ENCODE measurements around the gene AMER2. TPM values are rescaled to one million over a fixed set of nuclear protein-coding genes. Genes with fewer than 3 reads are reported as not detected.

Gene AMER2
- total RNA-seq, 2 experiments from 2014 or later: not detected

DNA sequence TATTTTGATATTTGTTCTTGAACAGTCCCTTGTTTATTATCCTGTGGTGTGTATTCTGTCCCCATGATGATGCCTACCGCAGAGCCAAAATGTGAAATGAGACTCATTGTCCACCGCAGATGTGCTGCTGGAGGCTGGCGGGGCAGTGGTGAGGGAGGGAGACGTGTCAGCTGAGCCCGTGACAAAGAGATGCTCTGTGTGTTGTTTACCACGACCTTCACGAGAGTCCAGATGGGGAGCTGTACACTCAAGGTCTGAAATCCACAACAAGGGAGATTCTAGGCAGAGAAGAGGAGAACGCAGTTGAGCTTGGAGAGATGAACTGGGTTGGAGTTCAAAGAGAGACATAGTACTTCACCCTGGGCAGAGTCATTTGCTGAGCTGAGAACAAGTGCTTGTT is 20.8 kb upstream of the AMER2 start:
- ATAC-seq (no peak), DNase-seq (no peak)
- no peak overlapping the region for H3K27ac Mint-ChIP-seq
- CTCF ChIA-PET: interaction anchor here (1.3 kb wide), 1 partner anchor 11 kb away, joined by 3 read pairs; no protein-coding TSS in a partner anchor
- H3K4me1 Mint-ChIP-seq: no peaks in the 10 kb centered on the region
- H3K4me3 Mint-ChIP-seq: no peak overlapping the region
- H3K36me3 Mint-ChIP-seq: no peaks in the 10 kb centered on the region
- peaks cover 48% of the 10 kb centered on the region for H3K27me3 Mint-ChIP-seq
- no peaks in the 10 kb centered on the region for H3K9me3 Mint-ChIP-seq (ENCODE audit: low read depth)

- no peaks in the 10 kb centered on the region for H3K4me1 Mint-ChIP-seq
- no peaks in the 10 kb centered on the region for H3K9me3 Mint-ChIP-seq (ENCODE audit: low read depth)
- DNase-seq (no peak), ATAC-seq (no peak)
- H3K36me3 Mint-ChIP-seq: no peaks in the 10 kb centered on the region
- H3K4me3 Mint-ChIP-seq: no peak overlapping the region
- no peak overlapping the region for H3K27ac Mint-ChIP-seq
- H3K27me3 Mint-ChIP-seq: peaks cover 48% of the 10 kb centered on the region
- CTCF ChIA-PET: interaction anchor here (1.3 kb wide), 1 partner anchor 11 kb away, joined by 3 read pairs; no protein-coding TSS in a partner anchor
Measured at GRCh38 chr13:25192489-25192888, 20.4 kb upstream of the AMER2 start.

- H3K27ac Mint-ChIP-seq: no peak overlapping the region
- CTCF ChIA-PET: no interaction called here
- no peaks in the 10 kb centered on the region for H3K36me3 Mint-ChIP-seq
- no peaks in the 10 kb centered on the region for H3K9me3 Mint-ChIP-seq (ENCODE audit: low read depth)
- H3K4me3 Mint-ChIP-seq: no peak overlapping the region
- DNase-seq (no peak), ATAC-seq (no peak)
- H3K4me1 Mint-ChIP-seq: no peaks in the 10 kb centered on the region
- H3K27me3 Mint-ChIP-seq: peaks cover 48% of the 10 kb centered on the region
Measured at GRCh38 chr13:25192052-25192451, 20.0 kb upstream of the AMER2 start.

- H3K27ac Mint-ChIP-seq: no peak overlapping the region
Measured at GRCh38 chr13:25190771-25191170, 18.7 kb upstream of the AMER2 start.

GRCh38 chr13:25190256-25190655 is 18.2 kb upstream of the AMER2 start:
- CTCF ChIA-PET: no interaction called here
- no peaks in the 10 kb centered on the region for H3K36me3 Mint-ChIP-seq
- H3K27ac Mint-ChIP-seq: no peak overlapping the region
- H3K9me3 Mint-ChIP-seq (ENCODE audit: low read depth): no peaks in the 10 kb centered on the region
- H3K27me3 Mint-ChIP-seq: peaks cover 54% of the 10 kb centered on the region
- no peak overlapping the region for H3K4me3 Mint-ChIP-seq
- DNase-seq (no peak), ATAC-seq (no peak)
- no peaks in the 10 kb centered on the region for H3K4me1 Mint-ChIP-seq

More at GRCh38 chr13:25190771-25191170, 18.7 kb upstream of the AMER2 start:
- H3K36me3 Mint-ChIP-seq: no peaks in the 10 kb centered on the region
- DNase-seq (no peak), ATAC-seq (no peak)
- H3K4me3 Mint-ChIP-seq: no peak overlapping the region
- peaks cover 52% of the 10 kb centered on the region for H3K27me3 Mint-ChIP-seq
- no peaks in the 10 kb centered on the region for H3K4me1 Mint-ChIP-seq
- CTCF ChIA-PET: no interaction called here
- H3K9me3 Mint-ChIP-seq (ENCODE audit: low read depth): no peaks in the 10 kb centered on the region

DNA sequence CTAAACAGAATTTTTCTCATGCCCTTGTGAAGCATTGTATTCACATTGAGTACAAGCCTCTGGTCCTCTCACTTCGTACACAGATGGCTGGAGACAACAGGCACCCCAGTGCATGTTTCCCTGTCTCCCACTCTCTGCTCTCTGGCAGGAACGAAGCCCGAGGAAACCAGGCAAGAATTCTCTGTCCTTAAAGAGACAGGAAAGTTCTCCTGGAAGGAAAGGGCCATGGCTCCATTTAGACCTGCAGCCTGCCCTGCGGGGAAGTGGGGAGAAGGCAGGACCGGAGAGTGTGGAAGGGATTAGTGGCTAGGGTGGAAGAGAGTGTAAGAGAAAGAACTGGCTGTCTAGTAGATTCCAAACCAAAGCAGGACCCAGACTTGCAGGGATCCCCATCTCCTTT is 15.5 kb upstream of the AMER2 start:
- H3K4me1 Mint-ChIP-seq: no peaks in the 10 kb centered on the region

GRCh38 chr13:25186187-25186586 is 14.1 kb upstream of the AMER2 start:
- Mint-ChIP-seq H3K27ac (no peak overlapping the region), H3K4me3 (no peak overlapping the region), H3K27me3 (peaks cover 65% of the 10 kb centered on the region), H3K9me3 (ENCODE audit: low read depth) (no peaks in the 10 kb centered on the region), H3K36me3 (no peaks in the 10 kb centered on the region), H3K4me1 (no peaks in the 10 kb centered on the region)
- DNase-seq (no peak), ATAC-seq (no peak)
- CTCF ChIA-PET: no interaction called here

More for the DNA sequence above, 15.5 kb upstream of the AMER2 start:
- CTCF ChIA-PET: no interaction called here
- Mint-ChIP-seq H3K4me3 (no peak overlapping the region), H3K27me3 (peaks cover 61% of the 10 kb centered on the region), H3K27ac (no peak overlapping the region), H3K36me3 (no peaks in the 10 kb centered on the region), H3K9me3 (ENCODE audit: low read depth) (no peaks in the 10 kb centered on the region)
- DNase-seq (no peak), ATAC-seq (no peak)

- Mint-ChIP-seq H3K4me1 (peaks cover 2% of the 10 kb centered on the region), H3K4me3 (no peak overlapping the region), H3K27ac (no peak overlapping the region), H3K27me3 (peaks cover 60% of the 10 kb centered on the region), H3K9me3 (ENCODE audit: low read depth) (no peaks in the 10 kb centered on the region), H3K36me3 (no peaks in the 10 kb centered on the region)
- ATAC-seq (no peak), DNase-seq (no peak)
- CTCF ChIA-PET: no interaction called here
Measured at GRCh38 chr13:25181597-25181996, 9.5 kb upstream of the AMER2 start.

GRCh38 chr13:25180775-25181537 is 8.9 kb upstream of the AMER2 start:
- no peak for ATAC-seq
- no peak for DNase-seq
- Mint-ChIP-seq H3K4me1 (peaks cover 2% of the 10 kb centered on the region), H3K9me3 (ENCODE audit: low read depth) (no peaks in the 10 kb centered on the region), H3K36me3 (no peaks in the 10 kb centered on the region), H3K4me3 (no peak overlapping the region), H3K27ac (no peak overlapping the region), H3K27me3 (peaks cover 59% of the 10 kb centered on the region)
- CTCF ChIA-PET: no interaction called here

DNA sequence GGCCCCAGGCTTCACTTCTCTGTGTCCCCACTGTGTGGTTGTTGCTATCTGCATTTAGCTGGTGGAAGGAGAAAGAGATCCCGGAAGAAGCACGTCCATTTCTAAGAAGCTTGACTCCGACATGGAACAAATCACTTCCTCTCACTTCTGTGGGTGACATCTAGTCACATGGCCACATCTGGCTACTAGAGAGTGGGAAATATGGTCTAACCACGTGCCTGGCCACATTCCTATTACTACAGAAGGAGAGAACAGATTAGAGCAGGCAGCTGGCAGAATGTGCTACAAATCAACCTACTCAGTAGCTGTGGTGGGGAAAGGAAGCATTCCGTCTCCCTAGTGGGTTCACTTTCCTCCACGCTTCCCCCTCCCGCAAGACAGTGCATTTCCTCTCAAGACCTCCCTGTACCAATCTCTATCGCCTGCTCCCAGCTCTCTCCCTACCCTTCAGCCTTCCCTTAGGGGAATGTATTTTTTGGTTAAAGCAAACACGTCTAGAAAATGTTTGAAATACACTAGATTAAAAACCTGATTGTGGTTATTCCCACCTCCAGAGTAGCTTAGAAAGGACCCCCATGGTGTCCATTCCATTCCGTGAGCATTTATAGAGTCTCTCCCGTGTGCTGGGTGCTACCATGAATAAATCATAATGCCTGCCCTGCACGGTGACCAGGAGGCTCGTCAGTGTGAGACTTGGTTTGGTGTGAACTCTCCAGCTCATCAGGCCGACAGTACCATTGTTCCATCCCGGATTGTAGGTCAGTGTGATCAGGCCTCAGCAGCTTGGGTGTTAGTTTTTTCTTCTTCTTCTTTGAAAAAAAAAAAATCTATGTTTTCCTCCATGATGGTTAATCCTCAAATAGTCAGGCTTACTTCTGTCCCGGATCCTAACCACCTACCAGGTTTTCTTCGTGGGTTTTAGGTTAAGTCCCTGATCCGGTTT is 8.0 kb upstream of the AMER2 start:
- H3K27ac Mint-ChIP-seq: no peak overlapping the region
- ATAC-seq (no peak), DNase-seq (no peak)
- H3K9me3 Mint-ChIP-seq (ENCODE audit: low read depth): no peaks in the 10 kb centered on the region
- no peaks in the 10 kb centered on the region for H3K36me3 Mint-ChIP-seq
- no peak overlapping the region for H3K4me3 Mint-ChIP-seq
- peaks cover 2% of the 10 kb centered on the region for H3K4me1 Mint-ChIP-seq
- CTCF ChIA-PET: no interaction called here
- H3K27me3 Mint-ChIP-seq: peaks cover 58% of the 10 kb centered on the region

DNA sequence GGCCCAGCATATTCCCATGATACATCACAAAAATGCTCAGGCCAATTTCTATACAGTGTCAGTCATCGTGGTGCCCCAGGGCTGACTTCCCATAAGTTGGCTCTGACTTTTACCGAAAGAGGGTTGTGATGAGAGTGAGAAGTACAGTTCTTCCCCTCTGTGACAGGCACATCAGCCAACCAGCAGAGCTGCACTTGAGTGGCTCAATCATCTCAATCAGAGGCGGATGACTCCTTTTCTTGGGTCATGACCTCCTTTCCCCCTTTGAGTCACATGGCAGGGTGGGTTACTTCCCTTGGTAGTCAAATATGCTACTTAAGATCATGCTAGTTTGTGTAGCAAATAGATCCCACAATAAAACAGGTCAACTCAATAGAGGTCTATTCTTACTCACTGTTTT is 6.9 kb upstream of the AMER2 start:
- H3K9me3 Mint-ChIP-seq (ENCODE audit: low read depth): no peaks in the 10 kb centered on the region
- CTCF ChIA-PET: no interaction called here
- DNase-seq (no peak), ATAC-seq (no peak)
- no peaks in the 10 kb centered on the region for H3K36me3 Mint-ChIP-seq
- peaks cover 2% of the 10 kb centered on the region for H3K4me1 Mint-ChIP-seq
- H3K27ac Mint-ChIP-seq: no peak overlapping the region
- H3K27me3 Mint-ChIP-seq: peaks cover 56% of the 10 kb centered on the region
- no peak overlapping the region for H3K4me3 Mint-ChIP-seq

- H3K27ac Mint-ChIP-seq: no peak overlapping the region
- H3K27me3 Mint-ChIP-seq: peaks cover 56% of the 10 kb centered on the region
- CTCF ChIA-PET: no interaction called here
- no peaks in the 10 kb centered on the region for H3K9me3 Mint-ChIP-seq (ENCODE audit: low read depth)
- DNase-seq (no peak), ATAC-seq (no peak)
- no peaks in the 10 kb centered on the region for H3K36me3 Mint-ChIP-seq
- peaks cover 2% of the 10 kb centered on the region for H3K4me1 Mint-ChIP-seq
- H3K4me3 Mint-ChIP-seq: no peak overlapping the region
Measured at GRCh38 chr13:25178070-25178469, 6.0 kb upstream of the AMER2 start.

GRCh38 chr13:25177636-25178035 is 5.5 kb upstream of the AMER2 start:
- CTCF ChIA-PET: no interaction called here
- peaks cover 56% of the 10 kb centered on the region for H3K27me3 Mint-ChIP-seq
- ATAC-seq (no peak), DNase-seq (no peak)
- no peaks in the 10 kb centered on the region for H3K9me3 Mint-ChIP-seq (ENCODE audit: low read depth)
- H3K4me3 Mint-ChIP-seq: no peak overlapping the region
- H3K36me3 Mint-ChIP-seq: no peaks in the 10 kb centered on the region
- peaks cover 2% of the 10 kb centered on the region for H3K4me1 Mint-ChIP-seq
- no peak overlapping the region for H3K27ac Mint-ChIP-seq

GRCh38 chr13:25177012-25177411 is 4.9 kb upstream of the AMER2 start:
- DNase-seq: no peak
- CTCF ChIA-PET: no interaction called here
- ATAC-seq: no peak
- Mint-ChIP-seq H3K36me3 (no peaks in the 10 kb centered on the region), H3K27me3 (peaks cover 59% of the 10 kb centered on the region), H3K4me3 (no peak overlapping the region), H3K4me1 (peaks cover 2% of the 10 kb centered on the region), H3K9me3 (ENCODE audit: low read depth) (no peaks in the 10 kb centered on the region), H3K27ac (no peak overlapping the region)

Data from activated CD8-positive, alpha-beta memory T cell treated with anti-CD3 and anti-CD28 coated beads, Interleukin-2, amount 10 ng/mL, durations not matched to agents 7 days and 5 days (primary cell).